ENCODE measurements around the gene NTNG1. TPM values are rescaled to one million over a fixed set of nuclear protein-coding genes. Genes with fewer than 3 reads are reported as not detected.
A peak's percentile ranks its signal among the peaks of the same experiment; 100 is the strongest.

NTNG1 gene
- total RNA-seq, 1 donor from 2014 or later = 9.6 TPM

GRCh38 chr1:107414550-107414949 lies 273.7 kb downstream of the NTNG1 start:
- intact Hi-C loops (cut with DNase I) = no loop called here
- no peaks in the 10 kb centered on the region for H3K9me3 ChIP-seq
- no peak overlapping the region for H3K4me3 ChIP-seq
- no peaks in the 10 kb centered on the region for H3K36me3 ChIP-seq
- ATAC-seq (no peak), DNase-seq (no peak)
- no peaks in the 10 kb centered on the region for H3K27me3 ChIP-seq (ENCODE audit: low read depth)
- H3K4me1 ChIP-seq = no peaks in the 10 kb centered on the region
- no peak for TF ChIP-seq CTCF (IDR thresholded peaks at IDR 0.05)
- H3K27ac ChIP-seq = no peak overlapping the region

- DNase-seq (no peak), ATAC-seq (no peak)
- no peaks in the 10 kb centered on the region for H3K36me3 ChIP-seq
- H3K27ac ChIP-seq = no peak overlapping the region
- no peaks in the 10 kb centered on the region for H3K9me3 ChIP-seq
- intact Hi-C loops (cut with DNase I) = no loop called here
- no peak overlapping the region for H3K4me3 ChIP-seq
- H3K27me3 ChIP-seq (ENCODE audit: low read depth) = no peaks in the 10 kb centered on the region
- TF ChIP-seq CTCF (IDR thresholded peaks at IDR 0.05) = no peak
- no peaks in the 10 kb centered on the region for H3K4me1 ChIP-seq
Measured at GRCh38 chr1:107415241-107415640, 274.4 kb downstream of the NTNG1 start.

- intact Hi-C loops (cut with DNase I) = no loop called here
- Histone ChIP-seq H3K36me3 (no peaks in the 10 kb centered on the region), H3K9me3 (no peaks in the 10 kb centered on the region), H3K27me3 (ENCODE audit: low read depth) (no peaks in the 10 kb centered on the region), H3K27ac (no peak overlapping the region), H3K4me3 (no peak overlapping the region), H3K4me1 (no peaks in the 10 kb centered on the region)
- ATAC-seq (no peak), DNase-seq (no peak)
- TF ChIP-seq CTCF (IDR thresholded peaks at IDR 0.05) = no peak
Measured at GRCh38 chr1:107419003-107419402, 278.2 kb downstream of the NTNG1 start.

GRCh38 chr1:107422901-107423300 lies 282.1 kb downstream of the NTNG1 start:
- no peak for ATAC-seq
- intact Hi-C loops (cut with DNase I) = no loop called here
- H3K27ac ChIP-seq = no peak overlapping the region
- DNase-seq = no peak
- no peaks in the 10 kb centered on the region for H3K36me3 ChIP-seq
- H3K4me3 ChIP-seq = no peak overlapping the region
- no peaks in the 10 kb centered on the region for H3K9me3 ChIP-seq
- H3K27me3 ChIP-seq (ENCODE audit: low read depth) = no peaks in the 10 kb centered on the region
- no peak for TF ChIP-seq CTCF (IDR thresholded peaks at IDR 0.05)
- no peaks in the 10 kb centered on the region for H3K4me1 ChIP-seq

- DNase-seq = no peak
Measured at GRCh38 chr1:107430540-107431228, 289.8 kb downstream of the NTNG1 start.

More at GRCh38 chr1:107430540-107431228, 289.8 kb downstream of the NTNG1 start:
- no peak overlapping the region for H3K27ac ChIP-seq
- TF ChIP-seq CTCF (IDR thresholded peaks at IDR 0.05) = peak; percentile 55
- H3K9me3 ChIP-seq = no peaks in the 10 kb centered on the region
- H3K27me3 ChIP-seq (ENCODE audit: low read depth) = no peaks in the 10 kb centered on the region
- H3K4me1 ChIP-seq = no peaks in the 10 kb centered on the region
- H3K36me3 ChIP-seq = no peaks in the 10 kb centered on the region
- intact Hi-C loops (cut with DNase I) = no loop called here
- peak; percentile 59 to 65 for ATAC-seq
- no peak overlapping the region for H3K4me3 ChIP-seq
